T-helper 22 cell (primary cell): ENCODE results near the gene ALKBH6.
"Not testable (repeated sequence)": the region's sequence is repeated elsewhere in the genome, so short reads cannot be mapped to it uniquely, and the experiment has no call there.

Experiments
- DNase-seq: peaks from one replicate; pipeline ENCODE4 v3.0.0-alpha.2; 2020; ENCODE audit warnings: low read depth

The ALKBH6 gene

DNA sequence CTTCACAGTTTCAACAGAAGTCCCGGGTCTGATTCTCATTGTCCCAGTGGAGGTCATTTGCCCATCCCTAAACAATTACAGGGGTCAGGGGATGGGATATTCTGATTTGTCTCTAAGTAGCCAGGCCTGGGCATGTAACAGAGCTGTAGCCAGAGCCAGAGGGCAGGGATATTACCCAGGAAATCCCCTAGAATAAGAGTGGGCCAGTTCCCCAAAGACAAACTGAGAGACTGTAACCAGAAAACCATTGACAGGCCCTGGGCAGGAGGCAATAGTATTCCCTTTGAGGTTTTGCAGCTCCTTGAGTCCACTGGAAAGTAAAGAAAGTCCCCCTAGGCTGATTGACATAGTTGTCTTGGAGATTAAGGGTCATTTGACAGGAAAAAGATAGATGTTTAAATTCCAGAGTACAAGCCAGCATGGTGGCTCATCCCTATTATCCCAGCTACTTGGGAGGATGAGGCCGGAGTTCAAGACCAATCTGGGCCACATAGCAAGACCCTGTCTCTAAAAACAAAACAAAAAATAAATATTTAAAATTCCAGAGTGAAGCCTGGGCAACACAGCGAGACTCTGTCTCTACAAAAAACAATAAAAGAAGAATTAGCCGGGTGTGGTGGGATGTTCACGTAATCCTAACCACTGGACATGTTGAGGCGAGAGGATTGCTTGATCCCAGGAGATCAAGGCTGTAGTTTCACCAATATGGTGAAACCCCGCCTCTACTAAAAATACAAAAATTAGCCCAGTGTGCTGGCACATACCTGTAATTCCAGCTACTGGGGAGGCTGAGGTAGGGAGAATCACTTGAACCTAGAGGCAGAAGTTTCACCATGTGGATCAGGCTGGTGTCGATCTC lies 20.9 kb downstream of the ALKBH6 start:
- DNase-seq, result no peak

DNA sequence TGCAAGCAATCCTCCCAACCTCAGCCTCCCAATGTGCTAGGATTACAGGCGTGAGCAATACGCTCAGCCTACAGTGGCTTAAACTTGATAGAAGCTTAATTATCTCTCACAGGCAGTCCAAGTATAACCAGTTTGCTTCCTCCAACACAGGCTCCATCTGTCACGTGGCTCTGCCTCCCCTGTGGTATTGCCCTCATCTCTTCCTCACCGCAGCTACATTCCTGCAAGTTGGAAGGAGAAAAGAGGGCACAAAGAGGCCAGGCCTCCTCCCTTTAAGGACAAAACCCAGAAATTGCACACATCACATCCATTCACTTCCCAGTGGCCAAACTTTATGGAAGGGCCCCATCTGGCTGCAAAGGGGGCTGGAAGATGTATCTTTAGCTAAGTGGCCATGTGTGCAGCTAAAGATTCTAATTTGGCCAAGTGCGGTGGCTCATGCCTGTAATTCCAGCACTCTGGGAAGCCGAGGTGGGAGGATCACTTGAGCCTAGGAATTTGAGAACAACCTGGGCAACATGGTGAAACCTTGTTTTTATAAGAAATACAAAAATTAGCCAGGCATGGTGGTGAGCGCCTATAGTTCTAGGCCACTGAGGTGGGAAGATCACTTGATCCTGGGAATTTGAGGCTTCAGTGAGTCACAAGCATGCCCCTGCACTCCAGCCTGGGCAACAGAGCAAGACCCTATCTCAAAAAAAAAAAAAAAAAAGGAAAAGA lies 22.1 kb downstream of the ALKBH6 start:
- DNase-seq, result no peak

DNA sequence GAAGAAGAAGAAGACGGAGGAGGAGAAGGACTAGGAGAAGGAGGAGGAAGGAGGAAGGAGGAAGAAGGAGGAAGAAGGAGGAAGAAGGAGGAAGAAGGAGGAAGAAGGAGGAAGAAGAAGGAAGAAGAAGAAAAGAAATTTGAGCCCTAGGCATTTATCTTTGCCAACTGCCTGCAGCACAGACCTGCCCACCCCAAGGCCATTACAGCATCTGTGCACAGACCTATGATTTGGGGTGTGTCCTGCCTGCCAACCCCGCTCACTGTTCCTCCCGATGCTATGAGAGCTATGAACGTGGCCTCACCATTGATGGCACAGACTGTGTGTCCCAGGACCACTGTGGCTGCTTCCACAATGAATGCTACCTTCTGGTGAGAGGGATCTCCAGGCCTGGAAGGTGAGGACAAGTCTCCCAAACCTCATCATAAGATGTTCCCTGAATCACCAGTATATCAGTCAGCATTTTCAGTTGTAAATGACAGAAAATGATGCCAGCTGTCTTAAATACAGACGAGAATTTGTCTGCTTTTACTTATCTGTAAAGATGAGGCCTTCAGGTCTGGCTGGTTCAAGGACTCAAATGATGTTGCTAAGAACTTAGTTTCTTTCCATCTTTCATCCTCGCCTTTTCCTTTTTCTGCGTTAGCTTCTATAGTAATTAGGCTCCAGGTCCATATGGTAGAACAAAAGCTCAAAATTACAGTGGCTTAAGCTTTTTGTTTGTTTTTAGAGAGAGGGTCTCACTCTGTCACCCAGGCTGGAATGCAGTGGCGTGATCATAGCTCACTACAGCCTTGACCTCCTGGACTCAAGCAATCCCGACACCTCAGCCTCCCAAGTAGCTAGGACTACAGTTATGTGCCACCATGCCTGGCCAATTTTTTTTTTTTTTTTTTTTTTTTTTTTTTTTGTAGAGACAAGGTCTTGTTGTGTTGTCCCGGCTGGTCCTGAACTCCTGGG lies 23.0 kb downstream of the ALKBH6 start:
- no peak for DNase-seq

DNA sequence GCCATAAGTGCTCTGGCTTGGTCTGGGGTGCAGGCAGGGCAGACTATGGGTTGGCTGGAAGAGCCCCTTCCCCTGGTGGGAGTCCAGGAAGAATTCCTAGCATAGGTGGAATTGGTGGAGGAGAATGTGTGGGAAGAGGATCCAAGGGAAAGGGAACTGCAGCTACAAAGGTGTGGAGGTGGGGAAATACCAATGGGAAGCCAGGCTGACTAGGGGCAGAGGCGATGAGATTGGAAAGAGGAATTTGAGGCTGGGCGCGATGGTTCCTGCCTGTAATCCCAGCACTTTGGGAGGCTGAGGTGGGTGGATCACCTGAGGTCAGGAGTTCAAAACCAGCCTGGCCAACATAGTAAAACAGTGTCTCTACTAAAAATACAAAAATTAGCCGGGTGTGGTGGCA lies 23.9 kb downstream of the ALKBH6 start:
- no peak for DNase-seq

DNA sequence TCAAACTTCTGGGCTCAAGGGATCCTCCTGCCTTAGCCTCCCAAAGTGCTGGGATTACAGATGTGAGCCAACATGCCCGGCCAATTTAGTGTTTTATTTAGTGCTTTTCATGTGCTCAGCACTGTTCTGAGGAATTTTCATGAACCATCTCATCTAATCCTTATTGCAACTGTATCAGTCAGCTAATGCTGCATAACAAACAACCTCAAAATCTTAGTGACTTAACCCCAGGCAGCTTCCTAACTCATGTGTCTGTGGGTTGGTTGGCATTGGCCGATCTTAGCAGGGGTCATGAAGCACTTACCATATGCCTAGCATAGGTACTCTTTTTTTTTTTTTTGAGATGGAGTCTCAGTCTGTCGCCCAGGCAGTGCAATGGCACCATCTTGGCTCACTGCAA lies 25.2 kb downstream of the ALKBH6 start:
- no peak for DNase-seq

DNA sequence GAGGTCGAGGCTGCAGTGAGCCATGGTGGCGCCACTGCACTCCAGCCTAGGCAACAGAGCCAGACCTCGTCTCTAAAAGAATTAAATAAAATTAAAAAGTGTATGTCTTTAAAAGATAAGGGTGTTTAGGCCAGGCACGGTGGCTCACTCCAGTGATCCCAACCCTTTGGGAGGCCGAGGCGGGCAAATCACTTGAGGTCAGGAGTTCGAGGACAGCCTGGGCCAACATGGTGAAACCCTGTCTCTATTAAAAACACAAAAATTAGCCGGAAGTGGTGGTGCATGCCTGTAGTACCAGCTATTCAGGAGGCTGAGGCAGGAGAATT lies 26.5 kb downstream of the ALKBH6 start:
- no peak for DNase-seq

DNA sequence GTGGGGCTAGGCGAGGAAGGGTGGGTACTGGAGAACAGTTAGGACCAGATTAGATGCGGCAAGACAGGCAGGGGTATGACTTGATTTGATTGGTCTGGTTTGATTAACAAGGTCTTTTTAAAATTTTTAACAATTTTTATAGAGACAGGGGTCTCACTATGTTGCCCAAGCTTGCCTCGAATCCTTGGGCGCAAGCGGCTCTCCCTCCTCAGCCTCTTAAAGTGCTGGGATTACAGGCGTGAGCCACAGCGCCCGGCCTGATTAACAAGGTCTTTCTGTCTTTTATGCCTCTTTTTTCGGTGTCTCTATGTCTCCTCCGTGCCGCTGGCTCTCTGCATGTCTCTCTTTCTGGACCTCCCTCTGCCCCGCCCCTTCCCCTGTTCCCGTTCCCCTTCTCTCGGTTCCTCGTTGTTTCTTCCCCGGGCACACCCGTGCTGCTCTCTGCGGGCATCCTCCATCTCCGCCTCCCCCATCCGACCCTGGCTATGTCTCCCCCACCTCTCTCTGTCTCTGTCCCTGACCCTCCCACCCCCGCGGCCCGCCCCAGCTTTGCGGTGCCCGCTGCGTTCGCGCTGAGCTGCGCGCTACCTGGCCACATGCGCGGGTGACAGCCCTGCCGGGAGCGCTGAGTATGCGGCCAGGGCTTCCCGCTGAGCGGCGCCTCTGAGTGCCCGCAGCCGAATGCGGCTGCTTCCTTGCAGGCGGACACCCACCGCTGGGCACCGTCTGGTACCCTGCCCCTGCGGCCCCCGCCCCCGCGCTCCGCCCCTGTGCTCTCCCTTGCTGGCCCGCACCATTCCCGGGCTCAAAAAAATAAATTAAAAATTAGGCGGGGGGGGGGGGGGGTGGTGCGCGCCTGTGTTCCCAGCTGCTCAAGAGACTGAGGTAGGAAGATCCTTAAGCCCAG lies 27.1 kb downstream of the ALKBH6 start:
- no peak for DNase-seq

DNA sequence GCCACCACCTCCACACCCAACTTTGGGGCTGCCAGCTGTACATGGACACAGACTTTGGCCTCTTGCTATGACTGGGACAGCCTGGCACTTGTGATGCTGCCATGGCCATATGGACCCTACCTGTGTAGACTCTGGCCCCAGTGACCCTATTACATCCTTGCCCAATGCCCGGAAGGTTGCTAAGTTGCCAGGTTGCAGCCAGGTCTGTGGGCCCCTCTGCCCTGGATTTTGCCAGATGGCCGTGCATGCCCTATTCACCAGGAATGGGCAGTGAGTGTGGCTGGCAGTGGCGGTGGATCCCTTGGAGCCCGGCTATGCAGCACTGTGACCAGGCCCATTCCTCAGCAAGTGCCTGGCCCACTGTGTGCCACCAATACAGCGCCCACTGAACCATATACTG lies 27.9 kb downstream of the ALKBH6 start:
- DNase-seq, result no peak

DNA sequence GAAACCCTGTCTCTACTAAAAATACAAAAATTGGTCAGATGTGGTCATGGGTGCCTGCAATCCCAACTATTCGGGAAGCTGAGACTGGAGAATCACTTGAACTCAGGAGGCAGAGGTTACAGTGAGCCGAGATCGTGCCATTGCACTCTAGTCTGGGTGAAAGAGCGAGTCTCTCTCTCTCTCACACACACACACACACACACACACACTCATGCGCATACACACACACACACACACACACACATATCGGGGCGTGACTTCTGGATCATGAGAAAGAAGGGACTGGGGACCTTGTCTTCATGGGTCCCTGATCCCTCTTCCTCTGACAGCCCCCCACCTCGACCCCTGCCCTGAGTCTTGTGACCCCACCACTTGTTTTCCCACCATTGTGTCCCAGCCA lies 30.8 kb downstream of the ALKBH6 start:
- DNase-seq, result no peak

DNA sequence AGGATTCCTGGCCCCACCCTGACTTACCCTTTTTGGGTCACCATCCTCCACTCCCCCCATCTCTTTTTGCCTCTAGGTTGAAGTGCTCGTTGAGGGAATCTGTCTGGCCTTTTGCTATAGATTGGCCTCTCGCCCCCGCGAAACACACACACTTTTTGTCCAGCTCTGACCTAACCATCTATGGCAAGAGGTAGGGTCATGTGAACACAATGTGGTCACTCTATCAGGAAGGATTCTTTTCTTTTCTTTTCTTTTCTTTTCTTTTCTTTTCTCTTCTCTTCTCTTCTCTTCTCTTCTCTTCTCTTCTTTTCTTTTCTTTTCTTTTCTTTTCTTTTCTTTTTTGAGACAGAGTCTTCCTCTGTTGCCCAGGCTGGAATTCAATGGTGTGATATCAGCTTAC lies 33.0 kb downstream of the ALKBH6 start:
- not testable (repeated sequence) for DNase-seq

DNA sequence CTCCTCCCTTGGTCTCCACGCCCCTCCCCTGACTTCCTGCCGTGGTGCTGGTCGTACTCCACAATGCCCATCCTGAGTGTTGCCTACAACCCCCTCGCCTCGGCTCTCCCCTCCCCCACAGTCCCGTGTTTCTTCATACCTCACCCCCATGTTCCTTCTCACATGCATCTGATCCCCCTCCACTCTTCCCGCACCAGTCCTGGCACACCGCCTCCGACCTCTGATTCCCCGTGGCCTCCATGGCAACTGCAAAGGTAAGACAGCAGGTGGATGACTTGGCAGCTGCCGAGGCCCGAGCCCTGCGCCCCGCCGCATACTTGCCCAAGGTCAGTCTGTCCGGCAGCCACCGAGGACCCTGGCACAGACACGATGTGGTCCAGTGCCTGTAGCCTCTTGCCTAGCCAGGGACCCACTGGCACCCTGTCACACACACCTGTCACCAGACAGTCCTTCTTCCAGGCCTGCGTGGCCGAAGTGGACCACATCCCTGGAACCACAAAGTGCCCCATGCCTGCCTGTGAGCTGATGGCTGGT lies 35.1 kb downstream of the ALKBH6 start:
- DNase-seq, result no peak

DNA sequence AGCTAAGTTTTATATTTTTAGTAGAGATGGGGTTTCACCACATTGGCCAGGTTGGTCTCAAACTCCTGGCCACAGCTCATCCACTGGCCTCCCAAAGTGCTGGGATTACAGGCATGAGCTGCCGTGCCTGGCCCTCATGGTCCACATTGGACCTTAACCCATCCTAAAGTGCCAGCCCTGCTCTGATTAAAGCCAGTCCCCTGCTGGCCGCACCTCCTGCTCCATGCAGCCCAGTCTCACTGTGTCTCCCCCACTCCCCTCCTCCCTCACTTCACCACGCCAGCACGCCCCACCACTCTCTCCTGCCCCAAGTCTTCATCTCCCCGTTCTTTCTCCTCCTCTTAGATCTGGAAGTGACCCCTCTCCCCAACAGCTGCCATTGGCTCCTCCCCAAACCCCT lies 35.7 kb downstream of the ALKBH6 start:
- DNase-seq, result no peak

DNA sequence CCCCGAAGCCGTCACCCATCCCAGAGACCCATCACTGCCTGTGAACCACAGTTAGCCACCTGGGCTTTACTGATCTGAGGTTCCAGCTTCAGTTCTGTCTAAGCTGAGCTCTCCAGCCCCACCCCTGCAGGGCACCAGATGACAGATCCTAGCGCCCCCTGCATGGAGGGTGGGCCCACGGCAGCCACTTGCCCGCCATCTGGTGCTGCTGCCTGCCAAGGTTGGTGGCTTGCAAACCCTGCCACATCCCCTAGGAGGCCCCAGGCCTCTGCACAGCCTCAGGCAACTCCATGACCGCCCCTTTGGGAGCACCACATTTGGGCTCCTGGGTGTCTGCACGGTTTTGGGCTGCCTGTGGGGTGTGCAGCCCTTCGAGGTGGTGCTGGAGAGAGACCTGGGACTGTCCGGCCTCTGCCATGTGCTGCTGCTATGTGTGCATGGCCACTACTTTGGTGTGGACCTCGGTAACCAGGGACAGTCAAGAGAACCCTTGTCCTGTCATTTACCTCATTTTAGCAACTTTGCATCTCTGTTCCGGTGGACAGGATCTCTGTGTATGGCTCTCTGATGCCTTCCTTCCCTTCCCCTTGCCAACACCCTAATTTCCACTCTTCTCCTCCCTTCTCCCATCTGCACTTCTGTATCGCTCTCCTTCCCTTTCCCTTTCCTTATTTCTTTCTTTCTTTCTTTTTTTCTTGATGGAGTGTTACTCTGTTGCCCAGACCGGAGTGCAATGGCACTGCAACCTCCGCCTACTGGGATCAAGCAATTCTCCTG lies 36.4 kb downstream of the ALKBH6 start:
- no peak for DNase-seq

DNA sequence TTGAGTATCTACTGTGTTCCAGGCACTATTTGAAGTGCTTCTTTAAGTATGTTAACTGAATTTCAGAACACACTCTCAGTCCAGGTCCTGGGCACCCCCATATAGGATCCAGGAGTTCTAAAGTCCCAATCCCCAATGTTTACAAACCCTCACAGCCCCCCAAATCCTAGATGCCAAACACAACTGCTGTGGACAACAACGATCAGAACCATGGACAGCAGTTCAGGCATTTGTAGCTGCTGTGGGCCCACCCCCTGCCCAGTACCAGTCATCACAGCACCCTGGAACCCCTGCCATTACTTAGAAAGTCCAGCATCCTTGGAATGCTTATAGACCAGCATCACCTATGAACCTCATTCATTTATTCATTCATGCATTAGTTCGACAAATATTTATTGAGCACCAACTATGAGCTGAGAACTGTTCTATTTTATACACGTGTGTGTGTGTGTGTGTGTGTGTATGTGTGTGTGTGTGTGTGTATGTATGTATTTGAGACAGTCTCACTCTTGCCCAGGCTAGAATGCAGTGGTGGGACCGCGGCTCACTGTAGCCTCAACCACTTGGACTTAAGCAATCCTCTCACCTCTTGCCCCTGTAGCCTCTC lies 38.3 kb downstream of the ALKBH6 start:
- no peak for DNase-seq

DNA sequence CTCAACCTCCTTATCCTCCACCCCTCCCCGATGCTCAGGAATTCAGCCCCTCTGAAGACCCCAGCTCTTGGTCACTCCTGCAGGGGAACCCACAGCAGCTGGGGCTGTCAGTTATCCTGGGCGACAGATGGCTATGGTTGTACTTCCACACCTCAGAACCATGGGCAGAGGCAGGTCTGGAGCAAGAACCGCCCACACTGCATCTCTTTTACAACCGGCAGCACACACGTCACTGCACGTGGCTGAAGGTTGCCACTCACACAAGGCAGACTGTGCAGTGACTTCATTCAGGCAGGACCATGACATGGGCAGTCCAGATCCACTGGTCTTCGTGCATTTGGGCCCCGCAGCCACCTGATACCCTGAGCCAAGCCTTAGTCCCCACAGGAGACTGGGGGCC lies 40.5 kb downstream of the ALKBH6 start:
- DNase-seq, result no peak

DNA sequence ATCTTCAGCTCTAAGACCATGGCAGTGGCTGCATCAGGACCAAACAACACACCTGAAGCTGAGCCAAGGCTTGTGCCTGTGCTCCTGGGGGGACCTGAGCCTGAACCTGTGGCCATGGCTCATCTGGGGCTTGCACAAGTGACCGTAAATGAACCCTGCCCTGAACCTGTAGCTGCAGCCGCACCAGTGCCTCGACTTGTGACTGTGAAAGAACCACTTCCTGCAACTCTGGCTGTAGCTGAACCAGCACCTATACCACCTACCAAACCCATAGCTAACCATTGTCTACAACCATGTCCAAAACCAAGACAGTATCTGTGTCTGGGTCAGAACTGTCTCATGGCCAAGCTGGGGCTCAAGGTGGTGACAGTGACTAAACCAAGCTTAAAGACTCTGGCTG lies 47.2 kb downstream of the ALKBH6 start:
- no peak for DNase-seq

DNA sequence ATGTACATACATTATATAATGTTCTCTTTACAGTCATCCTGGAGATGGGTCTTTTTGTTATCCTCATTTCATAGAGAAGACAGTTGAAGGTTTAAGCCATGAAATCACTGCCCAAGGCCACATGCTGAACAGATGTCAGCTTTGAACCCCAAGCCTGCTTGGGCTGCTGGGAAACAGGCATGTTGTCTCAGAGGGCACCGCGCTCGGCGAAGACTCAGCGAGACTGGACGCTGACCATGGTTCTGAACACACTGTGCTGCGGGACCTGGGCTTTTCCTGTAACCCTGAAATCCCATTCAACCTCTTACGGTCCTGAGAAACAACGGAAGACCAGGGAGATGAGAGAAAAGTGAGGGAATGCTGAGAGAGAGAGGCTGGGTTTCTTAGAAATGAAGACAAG lies 50.5 kb downstream of the ALKBH6 start:
- no peak for DNase-seq

DNA sequence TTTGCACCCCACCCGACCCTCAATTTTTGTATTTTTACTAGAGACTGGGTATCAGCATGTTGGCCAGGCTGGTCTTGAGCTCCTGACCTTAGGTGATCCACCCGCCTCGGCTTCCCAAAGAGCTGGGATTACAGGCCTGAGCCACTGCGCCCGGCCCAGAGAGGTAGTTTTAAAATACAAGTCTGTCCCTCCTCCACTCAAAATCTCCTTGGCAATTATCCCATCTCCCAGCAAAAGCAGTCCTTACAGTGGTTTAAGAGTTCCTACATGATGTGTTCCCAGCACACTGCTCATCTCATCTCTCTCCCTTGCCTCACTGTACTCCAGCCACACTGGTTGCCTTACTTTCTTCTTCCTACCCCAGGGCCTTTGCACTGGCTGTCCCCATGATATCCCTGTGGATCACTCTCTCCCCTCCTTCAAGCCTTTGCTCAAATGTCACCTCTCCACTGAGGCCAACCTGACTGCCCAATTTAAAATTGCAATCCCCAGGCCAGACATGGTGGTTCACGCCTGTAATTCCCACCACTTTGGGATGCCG lies 53.5 kb downstream of the ALKBH6 start:
- DNase-seq, result no peak

DNA sequence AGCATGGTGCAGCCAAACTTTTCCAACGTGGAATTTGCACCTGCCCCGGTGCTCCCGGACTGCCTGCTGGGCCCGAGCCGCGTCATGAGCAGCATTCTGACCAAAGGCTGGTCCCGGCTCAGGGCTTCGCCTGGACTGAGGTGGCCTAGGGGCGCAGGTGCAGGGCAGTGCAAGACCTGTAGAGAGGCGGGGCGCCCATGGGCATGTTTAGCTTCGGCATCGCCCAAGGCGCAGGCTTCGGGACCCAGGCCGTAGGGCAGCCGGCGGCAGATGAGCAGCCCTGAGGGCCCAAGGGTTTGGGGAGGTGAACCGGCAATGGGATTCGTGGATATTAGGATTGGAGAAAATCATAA lies 54.1 kb downstream of the ALKBH6 start:
- no peak for DNase-seq
